ENCODE measurements around the gene PDE4D. TPM values are rescaled to one million over a fixed set of nuclear protein-coding genes. Genes with fewer than 3 reads are reported as not detected.

Gene PDE4D
- total and polyA plus RNA-seq, 2 of the 4 experiments (the other 2 are of a cell fraction): 1.4 to 7.9 TPM

DNA sequence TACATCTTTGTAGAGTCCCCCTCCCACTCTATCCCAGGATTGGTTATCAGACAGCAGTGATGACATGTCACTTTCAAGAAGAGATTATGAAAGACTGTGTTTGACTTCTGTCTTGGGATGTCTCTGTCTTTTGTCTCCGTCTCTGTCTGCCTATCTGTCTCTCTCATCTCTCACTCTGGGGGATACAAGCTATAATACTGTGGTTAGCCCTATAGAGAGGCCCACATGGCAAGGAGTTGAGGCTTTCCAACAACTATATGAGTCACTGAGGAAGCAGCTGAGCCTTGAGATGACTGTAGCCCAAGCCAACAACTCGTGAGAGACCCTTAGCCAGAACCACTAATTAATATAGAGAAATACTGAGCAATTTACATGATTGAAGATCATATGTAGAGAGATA is 284.8 kb downstream of the PDE4D start:
- TF ChIP-seq POLR2A (IDR thresholded peaks at IDR 0.05; ENCODE audit: low read depth, low read length): no peak
- TF ChIP-seq, protein P1, sequence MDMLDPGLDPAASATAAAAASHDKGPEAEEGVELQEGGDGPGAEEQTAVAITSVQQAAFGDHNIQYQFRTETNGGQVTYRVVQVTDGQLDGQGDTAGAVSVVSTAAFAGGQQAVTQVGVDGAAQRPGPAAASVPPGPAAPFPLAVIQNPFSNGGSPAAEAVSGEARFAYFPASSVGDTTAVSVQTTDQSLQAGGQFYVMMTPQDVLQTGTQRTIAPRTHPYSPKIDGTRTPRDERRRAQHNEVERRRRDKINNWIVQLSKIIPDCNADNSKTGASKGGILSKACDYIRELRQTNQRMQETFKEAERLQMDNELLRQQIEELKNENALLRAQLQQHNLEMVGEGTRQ (IDR thresholded peaks at IDR 0.05; ENCODE audit: low read depth, low read length): no peak
- TF ChIP-seq CHD1 (IDR thresholded peaks at IDR 0.05; ENCODE audit: low read depth, low read length): no peak
- TF ChIP-seq, protein P2, sequence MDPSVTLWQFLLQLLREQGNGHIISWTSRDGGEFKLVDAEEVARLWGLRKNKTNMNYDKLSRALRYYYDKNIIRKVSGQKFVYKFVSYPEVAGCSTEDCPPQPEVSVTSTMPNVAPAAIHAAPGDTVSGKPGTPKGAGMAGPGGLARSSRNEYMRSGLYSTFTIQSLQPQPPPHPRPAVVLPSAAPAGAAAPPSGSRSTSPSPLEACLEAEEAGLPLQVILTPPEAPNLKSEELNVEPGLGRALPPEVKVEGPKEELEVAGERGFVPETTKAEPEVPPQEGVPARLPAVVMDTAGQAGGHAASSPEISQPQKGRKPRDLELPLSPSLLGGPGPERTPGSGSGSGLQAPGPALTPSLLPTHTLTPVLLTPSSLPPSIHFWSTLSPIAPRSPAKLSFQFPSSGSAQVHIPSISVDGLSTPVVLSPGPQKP (IDR thresholded peaks at IDR 0.05; ENCODE audit: borderline replicate concordance, low read depth, low read length): no peak
- no peak for TF ChIP-seq BHLHE40 (IDR thresholded peaks at IDR 0.05; ENCODE audit: low read depth, low read length)
- no peak for TF ChIP-seq RFX5 (IDR thresholded peaks at IDR 0.05; ENCODE audit: low read depth, low read length)
- no peak for TF ChIP-seq RCOR1 (IDR thresholded peaks at IDR 0.05; ENCODE audit: insufficient replicate concordance, low read length)
- no peak for TF ChIP-seq MXI1 (IDR thresholded peaks at IDR 0.05; ENCODE audit: borderline replicate concordance, low read depth, low read length)
- TF ChIP-seq, protein P3, sequence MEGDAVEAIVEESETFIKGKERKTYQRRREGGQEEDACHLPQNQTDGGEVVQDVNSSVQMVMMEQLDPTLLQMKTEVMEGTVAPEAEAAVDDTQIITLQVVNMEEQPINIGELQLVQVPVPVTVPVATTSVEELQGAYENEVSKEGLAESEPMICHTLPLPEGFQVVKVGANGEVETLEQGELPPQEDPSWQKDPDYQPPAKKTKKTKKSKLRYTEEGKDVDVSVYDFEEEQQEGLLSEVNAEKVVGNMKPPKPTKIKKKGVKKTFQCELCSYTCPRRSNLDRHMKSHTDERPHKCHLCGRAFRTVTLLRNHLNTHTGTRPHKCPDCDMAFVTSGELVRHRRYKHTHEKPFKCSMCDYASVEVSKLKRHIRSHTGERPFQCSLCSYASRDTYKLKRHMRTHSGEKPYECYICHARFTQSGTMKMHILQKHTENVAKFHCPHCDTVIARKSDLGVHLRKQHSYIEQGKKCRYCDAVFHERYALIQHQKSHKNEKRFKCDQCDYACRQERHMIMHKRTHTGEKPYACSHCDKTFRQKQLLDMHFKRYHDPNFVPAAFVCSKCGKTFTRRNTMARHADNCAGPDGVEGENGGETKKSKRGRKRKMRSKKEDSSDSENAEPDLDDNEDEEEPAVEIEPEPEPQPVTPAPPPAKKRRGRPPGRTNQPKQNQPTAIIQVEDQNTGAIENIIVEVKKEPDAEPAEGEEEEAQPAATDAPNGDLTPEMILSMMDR (conservative IDR thresholded peaks at IDR 0.05; ENCODE audit: low read depth, low read length): no peak
- TF ChIP-seq MAZ (IDR thresholded peaks at IDR 0.05; ENCODE audit: borderline replicate concordance, low read depth, low read length): no peak
- no peak for TF ChIP-seq NFE2L2 (IDR thresholded peaks at IDR 0.05; ENCODE audit: low read depth, low read length)
- no peak for TF ChIP-seq CEBPB (IDR thresholded peaks at IDR 0.05; ENCODE audit: low read depth, low read length)
- no peak for TF ChIP-seq MAFK (IDR thresholded peaks at IDR 0.05; ENCODE audit: low read depth, low read length)
- no peak for TF ChIP-seq SMC3 (IDR thresholded peaks at IDR 0.05; ENCODE audit: low read depth, low read length)
- TF ChIP-seq RAD21 (IDR thresholded peaks at IDR 0.05; ENCODE audit: low read length): no peak
- TF ChIP-seq FOS (IDR thresholded peaks at IDR 0.05; ENCODE audit: low read depth, low read length): no peak
- Histone ChIP-seq H3K4me2 (ENCODE audit: low read depth, low read length) (no peak overlapping the region), H2BK120ac (ENCODE audit: low read depth, low read length) (no peak overlapping the region), H3K4me3 (ENCODE audit: insufficient read depth, low read depth, low read length) (no peak overlapping the region), H3K23ac (ENCODE audit: low read depth, low read length) (no peak overlapping the region), H3K27me3 (ENCODE audit: control insufficient read depth, insufficient read depth, low read length) (peaks cover 4% of the 10 kb centered on the region; the same call in 1 of the 2 replicates), H2BK15ac (ENCODE audit: low read depth, low read length) (no peak overlapping the region), H2BK20ac (ENCODE audit: low read depth, low read length) (no peak overlapping the region), H3K79me1 (ENCODE audit: low read depth in 1 of 2, low read length in 2 of 2) (no peaks in the 10 kb centered on the region), H4K91ac (ENCODE audit: insufficient read depth, low read depth, low read length) (no peak overlapping the region), H3K14ac (replicated peaks; ENCODE audit: low read depth, low read length) (no peak overlapping the region), H3K36me3 (ENCODE audit: control insufficient read depth, insufficient read depth, low read length) (no peaks in the 10 kb centered on the region), H3K4ac (ENCODE audit: low read depth, low read length) (no peak overlapping the region), H4K5ac (ENCODE audit: low read depth, low read length) (no peak overlapping the region), H2AFZ (replicated peaks; ENCODE audit: low read length, poor library complexity) (no peak overlapping the region), H4K8ac (ENCODE audit: low read depth in 2 of 2, low read length in 2 of 2) (no peak overlapping the region), H2BK5ac (ENCODE audit: low read depth, low read length, poor library complexity, severe bottlenecking) (no peak overlapping the region), H3K27ac (ENCODE audit: insufficient read depth, low read length) (no peak overlapping the region), H3K9me1 (ENCODE audit: insufficient read depth, low read length) (no peaks in the 10 kb centered on the region), H3K9ac (ENCODE audit: low read depth, low read length) (no peak overlapping the region), H3K18ac (ENCODE audit: low read depth, low read length) (no peak overlapping the region), H3K9me3 (ENCODE audit: control insufficient read depth, insufficient read depth, low read length) (no peaks in the 10 kb centered on the region), H4K20me1 (ENCODE audit: insufficient read depth, low read length) (no peaks in the 10 kb centered on the region), H3K4me1 (ENCODE audit: control insufficient read depth, insufficient read depth, low read length) (no peaks in the 10 kb centered on the region), H2AK5ac (ENCODE audit: low read depth, low read length) (no peak overlapping the region), H2AK9ac (replicated peaks; ENCODE audit: low read depth, low read length, poor library complexity) (no peak overlapping the region), H3K56ac (ENCODE audit: extremely low read depth, insufficient read depth, low read length) (no peak overlapping the region)
- ChIA-PET CTCF (no interaction called here), POLR2A (ENCODE audit: unreplicated experiment) (no interaction called here)
- WGBS, 2 experiments (ENCODE audit: extremely low coverage in 2 of 2, insufficient read length in 1 of 2): no CpG with 5 or more reads among the region's 2 CpGs
- no peak for ATAC-seq (ENCODE audit: low read depth)
- no TSS peak for BruUV-seq (replicated peaks)
- in situ Hi-C loops (cut with MboI; ENCODE audit: low sequenced_read_pairs): no loop called here
- dilution Hi-C loops (cut with HindIII; ENCODE audit: low sequenced_read_pairs, unreplicated experiment): no loop called here
- intact Hi-C loops (cut with micrococcal nuclease): no loop called here
- DNase-seq: no peak

All from IMR-90 (cell line).